ENCODE data around the gene ZKSCAN1.

GRCh38 chr7:100011516-100011915 lies 3.9 kb upstream of the ZKSCAN1 start:
- TF ChIP-seq POLR2A (IDR thresholded peaks at IDR 0.05), result no peak
- no peak for TF ChIP-seq CTCF (IDR thresholded peaks at IDR 0.05)

Data from esophagus squamous epithelium (tissue), 4 donors.